GM12892 (cell line): Measurements from ENCODE around the gene AMD1. TPM values are rescaled to one million over a fixed set of nuclear protein-coding genes. Genes with fewer than 3 reads are reported as not detected.
"Not testable (repeated sequence)": the region's sequence is repeated elsewhere in the genome, so short reads cannot be mapped to it uniquely, and the experiment has no call there.

Experiments
- DNase-seq: peaks from one replicate; pipeline ENCODE4 v3.0.0; 2011; ENCODE audit not compliant: insufficient read length
- FAIRE-seq: peaks from 2 replicates; lab custom pipeline; 2011; peaks lifted over from hg19 to GRCh38; lab: Jason Lieb, UNC
- POLR2A ChIP-seq: IDR thresholded peaks from 2 replicates; pipeline ENCODE4 v1.6.1; 2011; ENCODE audit warnings: low read depth, low read length, control low read depth
- POLR2AphosphoS5 ChIP-seq: IDR thresholded peaks from 2 replicates; pipeline ENCODE4 v1.6.1; 2011; ENCODE audit warnings: low read depth, low read length, control low read depth
- TAF1 ChIP-seq: IDR thresholded peaks from 2 replicates; pipeline ENCODE4 v1.6.1; 2011; ENCODE audit warnings: low read depth, mild to moderate bottlenecking, control low read depth, low read length, borderline replicate concordance
- polyA plus RNA-seq: library from polyadenylated mRNA; unstranded; fragments of >200 nt; gene quantifications from one replicate; pipeline ENCODE4 v1.2.1, GENCODE V29; 2012; ENCODE audit warnings: missing spikeins, inconsistent platforms; ENCODE audit not compliant: missing spikeins

The AMD1 gene
- polyA plus RNA-seq: 57.5 TPM

DNA sequence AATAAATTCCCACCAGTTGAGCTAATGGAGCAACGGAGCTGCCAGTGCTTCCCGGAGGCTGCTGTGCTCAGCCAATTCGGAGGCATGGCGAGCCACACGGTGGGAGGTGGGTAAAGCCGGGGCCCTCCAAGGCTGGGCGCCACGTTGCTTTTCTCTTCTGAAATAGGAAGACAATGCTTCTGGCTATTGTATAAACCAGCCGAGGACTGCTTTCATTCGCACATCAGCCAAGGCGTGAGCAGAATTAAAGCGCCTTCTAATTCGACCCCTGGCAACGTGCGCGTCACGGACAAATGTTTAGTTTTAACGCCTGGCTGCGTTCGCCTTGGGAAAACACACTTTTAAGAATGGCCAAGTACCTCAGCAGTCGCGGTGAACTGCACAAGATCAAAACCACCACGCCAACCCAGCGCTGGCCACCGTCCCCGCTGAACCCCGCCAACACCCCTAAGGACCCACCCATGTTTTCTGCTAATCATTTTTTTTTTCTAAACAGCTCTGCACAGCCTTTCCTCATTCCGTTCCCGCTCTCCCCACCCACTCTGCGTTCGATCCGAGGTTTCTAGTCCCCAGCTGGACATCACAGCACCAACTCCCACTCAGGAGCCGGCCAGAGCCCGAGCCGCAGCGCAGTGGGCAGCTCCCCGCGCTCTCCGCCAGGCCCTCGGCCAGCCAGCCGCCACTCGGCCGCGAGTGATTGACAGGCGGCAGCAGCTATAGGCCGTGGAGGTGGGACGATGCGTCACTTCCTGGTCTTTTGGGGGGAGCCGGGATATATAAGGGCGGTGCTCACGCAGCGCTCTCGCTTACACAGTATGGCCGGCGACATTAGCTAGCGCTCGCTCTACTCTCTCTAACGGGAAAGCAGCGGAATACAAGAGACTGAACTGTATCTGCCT lies at the start of gene AMD1:
Gene AMD1, plus strand, starts transcription at position 805 of the 899 bp plus-strand sequence. CDS start 321 bp downstream, outside the sequence.
- DNase-seq (peak; percentile 88), FAIRE-seq (peak; percentile 97)
- peak; percentile 99 for TF ChIP-seq TAF1
- TF ChIP-seq POLR2AphosphoS5: peak; percentile 100
- peak; percentile 100 for TF ChIP-seq POLR2A

- DNase-seq (no peak), FAIRE-seq (no peak)
- TF ChIP-seq TAF1 (no peak), POLR2A (no peak), POLR2AphosphoS5 (no peak)
Observed at GRCh38 chr6:110826236-110827129, 48.1 kb upstream of the AMD1 start.

GRCh38 chr6:110828396-110828795 lies 46.2 kb upstream of the AMD1 start:
- DNase-seq (no peak), FAIRE-seq (no peak)
- TF ChIP-seq POLR2A (no peak), TAF1 (no peak), POLR2AphosphoS5 (no peak)

DNA sequence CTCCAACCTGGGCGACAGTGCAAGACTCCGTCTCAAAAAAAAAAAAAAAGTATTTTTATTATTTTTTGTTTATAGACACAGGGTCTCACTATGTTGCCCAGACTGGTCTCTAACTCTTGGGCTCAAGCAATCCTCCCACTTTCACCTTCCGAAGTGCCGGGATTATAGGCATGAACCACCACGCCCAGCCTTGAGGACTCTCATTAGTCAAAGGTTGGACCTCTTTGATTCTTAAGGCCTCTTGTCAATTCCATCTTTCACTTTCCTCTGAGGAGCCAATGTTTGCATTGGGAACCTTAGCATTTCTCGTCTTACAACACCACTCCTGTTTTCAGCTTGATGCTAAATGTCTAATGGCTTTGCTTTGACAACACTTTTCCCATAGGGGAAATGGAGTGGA lies 43.2 kb upstream of the AMD1 start:
- DNase-seq (no peak), FAIRE-seq (no peak)
- no peak for TF ChIP-seq POLR2AphosphoS5
- TF ChIP-seq POLR2A: no peak
- no peak for TF ChIP-seq TAF1

GRCh38 chr6:110833831-110834230 lies 40.8 kb upstream of the AMD1 start:
- no peak for TF ChIP-seq POLR2AphosphoS5
- TF ChIP-seq TAF1: no peak
- no peak for TF ChIP-seq POLR2A
- DNase-seq (no peak), FAIRE-seq (no peak)

DNA sequence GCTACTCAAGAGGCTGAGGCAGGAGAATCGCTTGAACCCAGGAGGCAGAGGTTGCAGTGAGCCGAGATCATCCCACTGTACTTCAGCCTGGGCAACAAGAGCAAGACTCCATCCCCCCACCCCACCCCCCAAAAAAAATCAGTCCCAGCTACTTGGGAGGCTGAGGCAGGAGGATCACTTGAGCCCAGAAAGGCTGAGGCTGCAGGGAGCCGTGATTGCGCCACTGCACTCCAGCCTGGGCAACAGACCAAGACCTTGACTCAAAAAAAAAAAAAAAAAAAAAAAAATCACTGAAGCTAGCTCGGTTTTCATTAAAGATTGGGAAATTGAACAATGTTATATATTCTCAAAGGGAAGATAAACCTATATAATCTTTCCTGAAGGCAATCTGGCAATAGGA lies 38.8 kb upstream of the AMD1 start:
- FAIRE-seq, DNase-seq: not testable (repeated sequence)

- TF ChIP-seq TAF1: no peak
- TF ChIP-seq POLR2AphosphoS5: no peak
- no peak for TF ChIP-seq POLR2A
- FAIRE-seq: no peak
- no peak for DNase-seq
Observed at GRCh38 chr6:110841266-110841665, 33.3 kb upstream of the AMD1 start.

DNA sequence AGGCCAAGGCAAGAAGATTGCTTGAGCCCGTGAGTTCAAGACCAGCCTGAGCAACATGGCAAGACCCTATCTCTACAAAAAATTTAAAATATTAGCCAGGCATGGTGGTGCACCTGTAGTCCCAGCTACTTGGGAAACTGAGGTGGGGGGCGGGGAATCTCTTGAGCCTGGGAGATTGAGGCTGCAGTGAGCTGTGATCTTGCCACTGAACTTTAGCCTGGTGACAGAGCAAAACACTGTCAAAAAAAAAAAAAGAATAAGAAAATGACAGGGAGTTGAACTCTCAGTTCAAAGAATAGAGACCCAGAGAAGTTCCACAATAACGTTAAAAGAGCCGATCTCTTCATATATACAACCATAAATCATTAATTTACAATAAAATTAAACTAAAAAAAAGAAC lies 24.8 kb upstream of the AMD1 start:
- no peak for DNase-seq
- no peak for TF ChIP-seq POLR2AphosphoS5
- no peak for TF ChIP-seq TAF1
- no peak for TF ChIP-seq POLR2A
- no peak for FAIRE-seq

DNA sequence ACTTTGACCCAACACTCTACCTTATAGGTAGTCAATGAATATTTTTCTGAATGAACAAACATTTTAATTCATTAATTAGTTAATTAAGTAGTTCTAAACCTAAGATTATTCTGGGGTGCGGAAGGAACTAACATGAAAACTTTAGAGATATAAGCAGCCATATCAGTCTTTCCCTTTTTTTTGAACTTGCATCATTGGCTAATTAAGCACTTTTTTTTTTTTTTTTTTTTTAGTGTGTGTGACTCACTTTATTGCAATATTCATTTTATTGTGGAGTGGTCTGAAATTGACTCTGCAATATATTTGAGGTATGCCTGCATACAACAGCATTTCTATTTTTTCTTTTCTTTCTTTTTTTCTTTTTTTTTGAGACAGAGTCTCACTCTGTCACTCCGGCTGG lies 21.8 kb upstream of the AMD1 start:
- no peak for FAIRE-seq
- no peak for DNase-seq
- TF ChIP-seq POLR2AphosphoS5 (no peak), TAF1 (no peak), POLR2A (no peak)

GRCh38 chr6:110853754-110854477 lies 20.7 kb upstream of the AMD1 start:
- DNase-seq (no peak), FAIRE-seq (no peak)
- TF ChIP-seq POLR2A (no peak), POLR2AphosphoS5 (no peak), TAF1 (no peak)

DNA sequence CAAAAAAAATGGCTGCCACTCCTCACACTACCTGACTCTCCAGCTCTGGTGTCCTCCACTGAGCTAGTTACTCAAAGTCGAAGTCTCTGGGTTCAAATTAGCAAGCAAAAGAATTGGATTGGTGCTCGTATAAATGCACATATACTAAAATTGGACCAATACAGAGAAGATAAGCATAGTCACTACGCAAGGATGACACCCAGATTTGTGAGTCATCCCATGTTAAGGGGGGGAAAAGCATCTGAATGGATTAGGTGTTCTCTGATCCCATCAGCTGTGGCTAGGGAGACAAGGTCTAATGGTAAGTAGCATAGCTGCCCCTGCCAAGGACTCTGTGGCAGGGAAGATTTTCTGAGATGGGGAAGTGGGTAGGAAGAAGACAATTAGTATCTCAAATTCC lies 18.3 kb upstream of the AMD1 start:
- DNase-seq (no peak), FAIRE-seq (no peak)
- TF ChIP-seq POLR2A (no peak), TAF1 (no peak), POLR2AphosphoS5 (no peak)
